ENCODE data around the gene BMAL2.

The BMAL2 gene

GRCh38 chr12:27319848-27320247 is 12.8 kb upstream of the BMAL2 start:
- no peak for DNase-seq (ENCODE audit: low read depth)

GRCh38 chr12:27324530-27324929 is 8.1 kb upstream of the BMAL2 start:
- DNase-seq (ENCODE audit: low read depth), result no peak

- no peak for DNase-seq (ENCODE audit: low read depth)
These were observed 1.8 kb upstream of the BMAL2 start for GRCh38 chr12:27330846-27331245.

- peak; percentile 9 for DNase-seq (ENCODE audit: low read depth)
These were observed 1.2 kb upstream of the BMAL2 start for GRCh38 chr12:27331291-27331926.

- no peak for DNase-seq (ENCODE audit: low read depth)
These were observed 710 bp upstream of the BMAL2 start for GRCh38 chr12:27331927-27332324.

GRCh38 chr12:27332407-27332713 is 276 bp upstream of the BMAL2 start:
- no peak for DNase-seq (ENCODE audit: low read depth)

- DNase-seq (ENCODE audit: low read depth), result peak; percentile 19
These were observed 870 bp downstream of the BMAL2 start for GRCh38 chr12:27333403-27334009.

- no peak for DNase-seq (ENCODE audit: low read depth)
These were observed 1.5 kb downstream of the BMAL2 start for GRCh38 chr12:27334042-27334720.

DNA sequence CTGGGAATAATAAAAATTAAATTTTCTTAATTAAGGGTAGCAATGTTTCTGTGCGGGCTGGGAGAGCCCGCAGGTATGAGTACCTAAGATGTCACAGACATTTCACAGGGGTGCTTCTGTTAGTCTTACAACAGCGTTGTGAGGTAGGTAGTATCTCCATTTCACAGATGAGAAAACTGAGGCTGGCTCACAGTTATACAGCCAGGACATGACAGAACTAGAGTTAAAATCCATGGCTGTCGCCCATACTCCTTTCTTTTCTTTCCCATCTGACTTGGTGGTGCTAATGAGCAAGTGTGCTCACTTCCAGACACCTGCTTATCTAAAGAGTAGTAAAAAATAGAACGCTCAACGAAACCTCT is 2.1 kb downstream of the BMAL2 start:
- DNase-seq (ENCODE audit: low read depth), result no peak

GRCh38 chr12:27335364-27336281 is 3.0 kb downstream of the BMAL2 start:
- DNase-seq (ENCODE audit: low read depth), result no peak

GRCh38 chr12:27336282-27336653 is 3.6 kb downstream of the BMAL2 start:
- DNase-seq (ENCODE audit: low read depth), result no peak

DNA sequence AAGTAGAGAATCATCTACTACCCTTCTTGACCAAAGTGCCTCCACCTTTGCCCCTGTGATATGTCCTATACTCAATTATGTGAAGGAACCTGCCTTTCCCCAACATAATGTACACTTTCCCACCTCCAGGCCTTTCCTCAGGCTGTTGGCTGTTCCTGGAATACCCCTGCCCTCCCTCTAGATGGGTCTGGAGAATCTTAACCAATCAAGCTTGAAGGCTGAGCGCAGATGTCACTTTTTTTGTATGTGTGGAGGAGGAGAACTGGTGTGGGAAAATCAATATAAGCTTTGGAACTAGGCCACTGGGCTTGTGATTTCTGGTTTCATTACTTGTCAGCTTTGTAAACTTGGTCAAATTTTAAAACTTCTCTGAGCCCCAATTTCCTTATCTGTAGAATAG is 4.7 kb downstream of the BMAL2 start:
- no peak for DNase-seq (ENCODE audit: low read depth)

- DNase-seq (ENCODE audit: low read depth), result no peak
These were observed 5.8 kb downstream of the BMAL2 start for GRCh38 chr12:27338473-27338872.

DNA sequence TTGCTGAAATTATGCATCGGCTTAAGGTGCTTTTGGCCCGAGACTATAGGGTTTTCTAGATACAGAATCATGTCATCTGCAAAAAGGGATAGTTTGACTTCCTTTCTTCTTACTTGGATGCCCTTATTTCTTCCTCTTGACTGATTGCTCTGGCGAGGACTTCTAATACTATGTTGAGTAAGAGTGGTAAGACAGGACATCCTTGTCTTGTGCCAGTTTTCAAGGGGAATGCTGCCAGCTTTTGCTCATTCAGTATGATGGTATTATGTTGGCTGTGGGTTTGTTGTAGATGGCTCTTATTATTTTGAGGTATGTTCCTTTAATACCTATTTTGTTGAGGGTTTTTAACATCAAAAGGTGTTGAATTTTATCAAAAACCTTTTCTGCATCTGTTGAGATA is 8.3 kb downstream of the BMAL2 start:
- DNase-seq (ENCODE audit: low read depth), result no peak

GRCh38 chr12:27342536-27342935 is 9.9 kb downstream of the BMAL2 start:
- no peak for DNase-seq (ENCODE audit: low read depth)

GRCh38 chr12:27343255-27344000 is 10.8 kb downstream of the BMAL2 start:
- no peak for DNase-seq (ENCODE audit: low read depth)

DNA sequence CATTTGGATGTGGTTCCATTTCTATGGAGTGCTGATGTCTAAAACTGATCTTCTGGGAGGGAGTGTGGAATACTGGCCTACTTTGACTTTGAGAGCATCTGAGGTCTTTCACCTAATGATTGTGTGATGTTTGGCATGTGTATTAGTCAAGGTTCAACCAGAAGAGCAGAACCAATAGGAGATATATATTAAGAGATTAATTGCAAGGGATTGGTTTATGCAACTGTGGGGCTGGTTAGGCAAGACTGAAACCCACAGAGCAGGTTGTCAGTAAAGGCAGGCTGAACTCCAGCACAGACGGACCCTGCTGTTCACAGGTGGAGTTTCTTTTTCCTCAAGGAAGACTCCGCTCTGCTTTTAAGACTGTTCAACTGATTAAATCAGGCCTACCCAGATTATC is 11.6 kb downstream of the BMAL2 start:
- DNase-seq (ENCODE audit: low read depth), result no peak

GRCh38 chr12:27344760-27345159 is 12.1 kb downstream of the BMAL2 start:
- no peak for DNase-seq (ENCODE audit: low read depth)

GRCh38 chr12:27345376-27345775 is 12.7 kb downstream of the BMAL2 start:
- DNase-seq (ENCODE audit: low read depth), result no peak

GRCh38 chr12:27347779-27348178 is 15.1 kb downstream of the BMAL2 start:
- DNase-seq (ENCODE audit: low read depth), result no peak

GRCh38 chr12:27351476-27351875 is 18.8 kb downstream of the BMAL2 start:
- DNase-seq (ENCODE audit: low read depth), result no peak

DNA sequence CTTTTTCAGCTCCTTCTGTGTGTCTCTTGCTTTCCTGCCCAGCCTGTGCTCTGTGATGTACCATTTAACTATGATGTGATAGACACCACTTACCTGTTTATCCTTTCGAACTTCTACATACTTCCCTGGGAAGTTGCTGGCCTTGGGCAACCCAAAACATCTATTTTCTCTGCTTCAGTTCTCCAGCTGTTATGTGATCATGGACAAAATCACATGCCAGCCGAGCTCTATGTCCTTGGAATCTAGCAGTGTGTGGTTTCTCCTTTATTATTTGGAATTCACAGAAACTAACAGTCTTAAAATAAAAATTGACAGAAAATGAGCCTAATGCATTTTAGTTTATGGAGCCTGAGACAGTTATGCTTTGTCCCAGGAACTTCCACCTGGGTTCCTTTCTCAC is 22.9 kb downstream of the BMAL2 start:
- DNase-seq (ENCODE audit: low read depth), result no peak
